HepG2 (cell line): ENCODE results near the gene TUBB. TPM values are rescaled to one million over a fixed set of nuclear protein-coding genes. Genes with fewer than 3 reads are reported as not detected.

Experiments used
- ATAC-seq: fragments of 200-7000 bp; cut with Tn5 transposase; 3 replicates; pipeline ENCODE4 v1.9.1; 2020; ENCODE audit warnings: mild to moderate bottlenecking, moderate library complexity
- BruUV-seq: library from RNA; stranded (reverse); fragments of 400-500 nt; replicated peaks from 2 replicates; lab custom pipeline; 2021; lab: Mats Ljungman, UMichigan
- CTCF ChIA-PET: fragments of 300-600 bp; formaldehyde crosslinking; extraction: SDS; loops from one replicate; lab custom pipeline; 2021; ENCODE audit warnings: low total read pairs, inconsistent platforms, low intra/inter-chr PET ratio; lab: Yijun Ruan, JAX
- POLR2A ChIA-PET: fragments of 350-600 bp; sonication (Branson Sonifier 250); formaldehyde crosslinking; loops from one replicate; lab custom pipeline; 2020; ENCODE audit warnings: antibody characterized with exemption, inconsistent platforms; lab: Yijun Ruan, JAX
- DNase-seq: peaks from one replicate; pipeline ENCODE4 v3.0.0-alpha.2; 2015; ENCODE audit warnings: low spot score
- FAIRE-seq: peaks from 3 replicates; lab custom pipeline; 2011; peaks lifted over from hg19 to GRCh38; lab: Jason Lieb, UNC
- H2AFZ ChIP-seq: one replicate; pipeline ENCODE4 v1.6.1; 2011; ENCODE audit warnings: low read length, inconsistent platforms
- H3K27ac ChIP-seq: fragments of 300-600 bp; 3 replicates; pipeline ENCODE4 v1.8.0; 2011; ENCODE audit warnings: mixed run types, mild to moderate bottlenecking, mixed read lengths, low read length, inconsistent platforms; ENCODE audit not compliant: insufficient read depth; ENCODE audit errors: extremely low read length
- H3K27me3 ChIP-seq, 2 experiments: fragments of 200-600 bp in 1 of 2; 2 replicates in 1 of 2; 3 replicates in 1 of 2; pipeline versions ENCODE4 v1.6.0 to v1.8.0; 2011; ENCODE audit warnings: low read length in 2 of 2, mild to moderate bottlenecking in 2 of 2, moderate library complexity in 2 of 2, inconsistent platforms in 1 of 2; ENCODE audit not compliant: insufficient read depth in 2 of 2, control insufficient read depth in 1 of 2
- H3K36me3 ChIP-seq, 2 experiments: fragments of 200-600 bp in 1 of 2; replicated peaks in 1 of 2; 2 replicates in 1 of 2; 3 replicates in 1 of 2; pipeline versions ENCODE4 v1.5.1 to v1.8.0; 2011; ENCODE audit warnings: low read length in 2 of 2, inconsistent platforms in 1 of 2; ENCODE audit not compliant: insufficient read depth in 2 of 2, control insufficient read depth in 1 of 2
- H3K4me1 ChIP-seq: 2 replicates; pipeline ENCODE4 v1.5.1; 2012; ENCODE audit warnings: low read length, inconsistent platforms; ENCODE audit not compliant: insufficient read depth
- H3K4me2 ChIP-seq: 2 replicates; pipeline ENCODE4 v1.6.0; 2011; ENCODE audit warnings: low read depth, low read length, inconsistent platforms
- H3K4me3 ChIP-seq, 3 experiments: fragments of 200-600 bp in 1 of 3; sonication (generic), shearing (Covaris generic) in 1 of 3; replicated peaks in 1 of 3; 2 replicates each; pipeline ENCODE4 v1.5.1; 2011 to 2016; ENCODE audit warnings: low read length in 3 of 3, inconsistent platforms in 2 of 3, low read depth in 2 of 3, mild to moderate bottlenecking in 2 of 3, control low read depth in 1 of 3, mixed read lengths in 1 of 3; ENCODE audit not compliant: insufficient read depth in 1 of 3
- H3K79me2 ChIP-seq: one replicate; pipeline ENCODE4 v1.6.1; 2011; ENCODE audit warnings: low read length, inconsistent platforms; ENCODE audit not compliant: insufficient read depth
- H3K9ac ChIP-seq: 2 replicates; pipeline ENCODE4 v1.6.0; 2011; ENCODE audit warnings: mild to moderate bottlenecking, low read depth, low read length, inconsistent platforms; ENCODE audit not compliant: insufficient read depth
- H3K9me3 ChIP-seq: 2 replicates; pipeline ENCODE4 v1.5.1; 2012; ENCODE audit warnings: mild to moderate bottlenecking, low read length
- H4K20me1 ChIP-seq: 2 replicates; pipeline ENCODE4 v1.6.0; 2011; ENCODE audit warnings: inconsistent platforms, mild to moderate bottlenecking, low read length, moderate library complexity; ENCODE audit not compliant: insufficient read depth
- NCOR1 ChIP-seq: fragments of 200-600 bp; sonication (generic); IDR thresholded peaks from 2 replicates; pipeline ENCODE4 v1.7.0; 2017; ENCODE audit warnings: antibody characterized with exemption, low read length, borderline replicate concordance
- ZNF317 ChIP-seq: sonication (generic); formaldehyde crosslinking; IDR thresholded peaks from 2 replicates; pipeline ENCODE4 v1.5.0; 2020; ENCODE audit warnings: mild to moderate bottlenecking, missing genetic modification reagents
- ZNF362 ChIP-seq: sonication (generic); formaldehyde crosslinking; IDR thresholded peaks from 2 replicates; pipeline ENCODE4 v1.4.0; 2020; ENCODE audit warnings: missing genetic modification reagents, mild to moderate bottlenecking, borderline replicate concordance
- ZNF646 ChIP-seq: sonication (generic); formaldehyde crosslinking; IDR thresholded peaks from 2 replicates; pipeline ENCODE4 v1.9.0; 2021; ENCODE audit warnings: mild to moderate bottlenecking, missing genetic modification reagents
- WGBS: methylation state at CpG from one replicate; pipeline ENCODE4 v1.1.6; 2017; ENCODE audit warnings: low lambda C conversion rate; 5-methylcytosine and 5-hydroxymethylcytosine counted together
- in situ Hi-C: cut with HindIII; loops from 2 replicates; pipeline ENCODE4 v1.10.0; 2017; ENCODE audit warnings: low pct_unique_long_range_greater_than_20kb; ENCODE audit not compliant: extremely low pct_ligation_motif_present
- intact Hi-C: fragments of 100-400 bp; cut with micrococcal nuclease; formaldehyde crosslinking; loops from one replicate; pipeline ENCODE4 v1.10.0; 2022; ENCODE audit not compliant: unreplicated experiment
- polyA plus RNA-seq, 8 experiments: library from polyadenylated mRNA; depleted of rRNA in 3 of 8; stranded (reverse) in 7 of 8; unstranded in 1 of 8; fragments of >200 nt; fragmentation: Illumina TruSeq in 4 of 8; extraction: Trizol in 4 of 8; gene quantifications; 2 replicates each; pipeline versions ENCODE4 v1.2.1 to v1.2.3, GENCODE V29; 2011 to 2016; ENCODE audit warnings: low read depth in 4 of 8, missing spikeins in 1 of 8, mixed read lengths in 1 of 8; ENCODE audit not compliant: insufficient read depth in 1 of 8
- total RNA-seq, 5 experiments: library from RNA; depleted of rRNA; stranded (reverse); fragments of >200 nt; fragmentation: Illumina TruSeq; extraction: Trizol; gene quantifications; 2 replicates each; pipeline ENCODE4 v1.2.3, GENCODE V29; 2016; ENCODE audit warnings: low read depth in 1 of 5

TUBB gene
- total and polyA plus RNA-seq, 2 of the 13 experiments (the other 11 are each of a cell fraction or from before 2014, with no cell fraction given) = 911 to 1,163 TPM

GRCh38 chr6:30759575-30760239 lies 39.6 kb downstream of the TUBB start (continued):
- TF ChIP-seq NCOR1 = peak; percentile 37; the same call in 1 of the 2 replicates
- peak; percentile 83; the same call in 1 of the 2 replicates for TF ChIP-seq ZNF362 (CRISPR knock-in tag)
- TF ChIP-seq ZNF317 (CRISPR knock-in tag) = no peak

GRCh38 chr6:30760549-30760948 lies 40.4 kb downstream of the TUBB start:
- H2AFZ ChIP-seq = no peak overlapping the region
- no peak for TF ChIP-seq ZNF646
- no TSS peak for BruUV-seq
- 92% methylated on average over 8 of the region's 8 CpGs for WGBS
- in situ Hi-C loops (no loop called here), intact Hi-C loops (no loop called here)
- H3K27ac ChIP-seq = peak overlapping the region; percentile 80
- H3K79me2 ChIP-seq = no peaks in the 10 kb centered on the region
- DNase-seq = no peak
- H3K4me2 ChIP-seq = no peak overlapping the region
- peaks cover 89% of the 10 kb centered on the region for H3K4me1 ChIP-seq
- H3K27me3 ChIP-seq = no peaks in the 10 kb centered on the region
- CTCF ChIA-PET = no interaction called here
- ATAC-seq = no peak
- no peak overlapping the region for H3K9ac ChIP-seq
- POLR2A ChIA-PET = interaction anchor here (1.2 to 1.9 kb wide), 2 partner anchors 11 to 16 kb away, joined by 6 to 10 read pairs; partner anchors contain the start of gene IER3
- H3K9me3 ChIP-seq = no peaks in the 10 kb centered on the region
- H3K36me3 ChIP-seq = no peaks in the 10 kb centered on the region
- H4K20me1 ChIP-seq = no peaks in the 10 kb centered on the region
- FAIRE-seq = no peak
- H3K4me3 ChIP-seq = no peak overlapping the region
